ENCODE results near the gene TGIF2. TPM values are rescaled to one million over a fixed set of nuclear protein-coding genes. Genes with fewer than 3 reads are reported as not detected.

The TGIF2 gene
- 18.4 and 20.2 TPM in 2 replicates for total RNA-seq

DNA sequence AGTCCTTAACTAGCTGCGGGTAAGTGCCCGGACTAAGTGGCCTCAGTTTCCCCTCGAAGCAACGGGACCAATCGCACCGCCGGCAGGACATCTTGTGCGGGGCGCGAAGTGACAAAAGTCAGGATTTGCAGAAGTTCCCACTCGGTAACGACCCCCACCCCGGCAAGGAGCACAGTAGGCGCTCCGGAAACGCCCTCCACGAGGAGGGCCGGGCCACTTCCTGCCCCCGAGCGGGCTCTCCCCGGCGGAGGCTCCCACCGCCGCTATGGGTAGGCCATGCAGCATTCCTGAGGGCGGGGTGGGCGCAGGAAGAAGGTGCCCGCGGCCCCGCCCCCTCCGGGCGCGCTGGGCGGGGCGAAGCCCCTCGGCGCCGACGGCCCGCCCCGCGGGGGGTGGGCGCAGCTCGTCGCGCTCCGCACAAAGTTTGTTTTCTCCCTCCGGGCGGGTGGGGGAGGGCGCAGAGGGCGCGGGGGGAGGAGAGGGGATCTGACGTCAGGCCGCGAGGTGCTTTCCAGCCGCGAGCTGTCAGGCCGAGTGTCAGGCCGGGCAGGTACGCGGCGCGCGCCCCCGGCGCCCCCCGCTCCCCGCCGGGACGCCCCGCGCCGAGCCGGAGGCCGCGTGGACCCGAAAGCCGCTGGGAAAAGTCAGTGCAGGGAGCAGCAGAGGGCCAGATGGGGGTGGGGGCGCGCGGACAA is at the start of gene TGIF2:
Gene TGIF2 (plus strand): TSS at position 495 of the 695 bp plus-strand sequence. CDS start 5,178 bp downstream, outside the sequence.

DNA sequence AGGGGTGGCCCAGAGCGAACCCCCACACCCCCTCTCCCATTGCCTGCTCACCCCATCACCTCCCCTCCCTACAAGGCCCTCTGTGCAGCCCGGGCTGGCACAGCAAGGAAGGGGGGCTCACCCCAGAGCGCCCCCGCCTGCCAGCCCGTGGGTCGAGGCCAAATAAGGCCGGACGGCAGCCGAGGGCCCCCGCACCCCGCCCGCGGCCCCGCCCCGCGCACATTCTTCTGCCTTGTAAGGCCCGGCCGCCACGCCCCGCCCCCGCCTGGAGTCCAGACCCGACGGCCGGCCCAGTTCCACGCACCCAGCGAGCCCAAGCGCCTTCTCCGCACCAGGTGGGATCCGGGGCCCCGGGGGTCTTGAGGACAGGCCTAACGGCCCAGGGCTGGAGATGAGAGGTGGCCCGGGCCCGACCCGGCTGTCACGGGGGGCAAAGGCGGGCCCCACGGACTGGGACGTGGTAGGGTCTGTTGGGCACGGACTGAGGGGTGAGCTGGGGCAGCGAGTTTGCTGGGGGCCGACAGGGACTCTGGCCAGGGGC is 32.1 kb upstream of the TGIF2 start, which contains the start of gene MYL9:
Gene MYL9 (plus strand): TSS at position 293 of the 541 bp plus-strand sequence. CDS start 3,366 bp downstream, outside the sequence.

DNA sequence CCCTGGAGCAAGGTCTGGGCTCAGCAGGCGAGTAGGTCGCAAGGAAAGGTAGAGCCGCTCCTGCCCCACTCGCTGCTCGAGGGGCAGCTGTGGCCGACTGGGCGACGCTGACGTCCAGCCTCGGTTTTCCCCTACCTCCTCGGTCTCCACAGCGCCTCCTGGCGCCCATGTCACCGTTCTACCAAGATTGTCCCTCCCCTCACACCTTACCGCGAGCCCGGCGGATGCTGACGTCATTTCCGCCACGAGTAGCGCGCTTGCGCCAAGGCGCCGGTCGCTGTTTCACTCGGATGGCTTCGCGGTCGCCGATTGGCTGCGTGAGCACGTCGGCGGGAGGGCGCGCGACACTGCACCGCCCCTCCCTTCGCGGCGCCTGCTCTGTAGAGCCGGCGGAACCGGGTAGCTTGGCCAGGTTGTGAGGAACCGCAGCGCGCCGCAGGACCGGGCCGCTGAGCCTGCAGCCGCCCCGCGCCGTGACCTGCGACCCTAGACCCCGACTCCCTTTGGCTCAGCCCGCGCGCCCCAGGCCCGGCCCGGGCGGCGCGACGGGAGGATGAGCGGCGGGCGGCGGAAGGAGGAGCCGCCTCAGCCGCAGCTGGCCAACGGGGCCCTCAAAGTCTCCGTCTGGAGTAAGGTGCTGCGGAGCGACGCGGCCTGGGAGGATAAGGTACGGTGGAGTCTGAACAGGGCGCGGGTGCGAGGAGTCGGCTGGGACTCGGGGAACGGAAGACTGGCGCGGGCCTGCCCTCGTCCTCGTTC is 32.2 kb downstream of the TGIF2 start, which contains the start of gene RAB5IF:
Gene RAB5IF (plus strand): TSS at position 381 of the 759 bp plus-strand sequence. CDS start 173 bp downstream, at position 554.

Small RNAs within 50 kb of the gene (small RNA-seq; reads per million reads assigned to genes)
- not detected for gene RF00017

Other genes starting within 250 kb of the TGIF2 start
- gene MYL9, start 32.1 kb upstream of the TGIF2 start, total RNA-seq, result 2.0 and 5.7 TPM in 2 replicates
- gene RAB5IF, start 32.2 kb downstream of the TGIF2 start, total RNA-seq, result 108 and 119 TPM in 2 replicates
- not detected in 2 replicates for gene SLA2, start 72.6 kb downstream of the TGIF2 start, total RNA-seq
- gene NDRG3, start 172.5 kb downstream of the TGIF2 start, total RNA-seq, result 22.9 and 30.2 TPM in 2 replicates
- gene DSN1, start 200.2 kb downstream of the TGIF2 start, total RNA-seq, result 27.9 and 38.0 TPM in 2 replicates

Measured in thoracic aorta endothelial cell (primary cell).